Suprapubic skin (tissue), 3 donors: ENCODE data around the gene TMEM250.

Source experiments
- POLR2A ChIP-seq, 2 donors: fragments of 450-650 bp; IDR thresholded peaks; one replicate each; pipeline ENCODE4 v1.6.1; 2017; ENCODE audit warnings: antibody characterized with exemption in 2 of 2, mild to moderate bottlenecking in 2 of 2, moderate library complexity in 2 of 2
- TF ChIP-seq, protein P1 (sequence below), 2 donors: fragments of 200-600 bp in 1 of 2; fragments of 450-650 bp in 1 of 2; sonication (generic) in 1 of 2; IDR thresholded peaks; one replicate each; pipeline ENCODE4 v1.5.1; 2016 to 2019; ENCODE audit warnings: antibody characterized with exemption in 2 of 2, mild to moderate bottlenecking in 1 of 2, moderate library complexity in 1 of 2

DNA sequence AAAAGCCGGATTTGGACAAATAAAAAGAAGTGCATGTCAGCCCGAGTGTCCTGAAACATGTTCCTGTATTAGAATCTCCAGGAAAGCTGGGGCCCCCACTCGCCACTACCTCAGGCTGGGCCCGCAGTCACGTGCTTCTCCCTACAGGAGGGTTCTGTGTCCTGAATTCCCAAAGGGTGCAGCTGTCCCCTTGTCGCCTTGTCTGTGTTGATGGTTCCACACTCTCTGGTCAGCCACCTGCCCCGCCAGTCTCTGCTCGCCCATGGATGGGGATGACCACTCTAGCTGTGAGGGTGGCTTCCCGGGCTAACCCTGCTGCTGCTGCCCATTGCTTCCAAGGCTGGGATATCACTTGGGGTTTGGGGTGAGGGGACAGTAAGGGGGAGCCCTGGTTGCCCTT lies 3.1 kb upstream of the TMEM250 start:
- TF ChIP-seq, protein P1, sequence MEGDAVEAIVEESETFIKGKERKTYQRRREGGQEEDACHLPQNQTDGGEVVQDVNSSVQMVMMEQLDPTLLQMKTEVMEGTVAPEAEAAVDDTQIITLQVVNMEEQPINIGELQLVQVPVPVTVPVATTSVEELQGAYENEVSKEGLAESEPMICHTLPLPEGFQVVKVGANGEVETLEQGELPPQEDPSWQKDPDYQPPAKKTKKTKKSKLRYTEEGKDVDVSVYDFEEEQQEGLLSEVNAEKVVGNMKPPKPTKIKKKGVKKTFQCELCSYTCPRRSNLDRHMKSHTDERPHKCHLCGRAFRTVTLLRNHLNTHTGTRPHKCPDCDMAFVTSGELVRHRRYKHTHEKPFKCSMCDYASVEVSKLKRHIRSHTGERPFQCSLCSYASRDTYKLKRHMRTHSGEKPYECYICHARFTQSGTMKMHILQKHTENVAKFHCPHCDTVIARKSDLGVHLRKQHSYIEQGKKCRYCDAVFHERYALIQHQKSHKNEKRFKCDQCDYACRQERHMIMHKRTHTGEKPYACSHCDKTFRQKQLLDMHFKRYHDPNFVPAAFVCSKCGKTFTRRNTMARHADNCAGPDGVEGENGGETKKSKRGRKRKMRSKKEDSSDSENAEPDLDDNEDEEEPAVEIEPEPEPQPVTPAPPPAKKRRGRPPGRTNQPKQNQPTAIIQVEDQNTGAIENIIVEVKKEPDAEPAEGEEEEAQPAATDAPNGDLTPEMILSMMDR (IDR thresholded peaks at IDR 0.05): no peak
- TF ChIP-seq POLR2A (IDR thresholded peaks at IDR 0.05): no peak
